GM19099 (cell line): ENCODE results near the gene HIVEP2.

ENCODE experiments used
- POLR2A ChIP-seq: IDR thresholded peaks from 3 replicates; pipeline ENCODE4 v1.6.1; 2011; ENCODE audit warnings: low read depth; ENCODE audit not compliant: insufficient read length; ENCODE audit errors: extremely low read depth

HIVEP2 gene

GRCh38 chr6:142870787-142871415 lies 74.1 kb downstream of the HIVEP2 start:
- TF ChIP-seq POLR2A, result no peak

GRCh38 chr6:142868917-142869316 lies 76.1 kb downstream of the HIVEP2 start:
- no peak for TF ChIP-seq POLR2A

- no peak for TF ChIP-seq POLR2A
These were observed 76.8 kb downstream of the HIVEP2 start for GRCh38 chr6:142867988-142868812.

GRCh38 chr6:142867355-142867801 lies 77.6 kb downstream of the HIVEP2 start:
- no peak for TF ChIP-seq POLR2A

- TF ChIP-seq POLR2A, result no peak
These were observed 81.0 kb downstream of the HIVEP2 start for GRCh38 chr6:142863981-142864380.

GRCh38 chr6:142861711-142862110 lies 83.3 kb downstream of the HIVEP2 start:
- TF ChIP-seq POLR2A, result no peak

GRCh38 chr6:142860498-142860897 lies 84.5 kb downstream of the HIVEP2 start:
- no peak for TF ChIP-seq POLR2A

GRCh38 chr6:142857796-142858555 lies 87.0 kb downstream of the HIVEP2 start:
- no peak for TF ChIP-seq POLR2A

GRCh38 chr6:142857233-142857761 lies 87.7 kb downstream of the HIVEP2 start:
- no peak for TF ChIP-seq POLR2A

- TF ChIP-seq POLR2A, result peak; percentile 29
These were observed 88.2 kb downstream of the HIVEP2 start for GRCh38 chr6:142856624-142857232.

GRCh38 chr6:142855893-142856623 lies 88.9 kb downstream of the HIVEP2 start:
- no peak for TF ChIP-seq POLR2A

GRCh38 chr6:142854589-142855488 lies 90.1 kb downstream of the HIVEP2 start:
- no peak for TF ChIP-seq POLR2A
